HepG2 (cell line): Measurements from ENCODE around the gene SSNA1. TPM values are rescaled to one million over a fixed set of nuclear protein-coding genes. Genes with fewer than 3 reads are reported as not detected.

Source experiments
- CBX1 ChIP-seq: IDR thresholded peaks from one replicate; pipeline ENCODE4 v1.6.1; 2016; ENCODE audit warnings: antibody characterized with exemption, low read depth
- CBX2 ChIP-seq, 2 experiments: fragments of 200-600 bp in 1 of 2; sonication (generic); formaldehyde crosslinking in 1 of 2; IDR thresholded peaks; 2 replicates each; pipeline versions ENCODE4 v1.7.0 to v1.8.1; 2018 to 2022; ENCODE audit warnings: low read depth in 2 of 2, low read length in 1 of 2, mild to moderate bottlenecking in 1 of 2, missing genetic modification reagents in 1 of 2
- JUN ChIP-seq: sonication (generic); formaldehyde crosslinking; IDR thresholded peaks from 2 replicates; pipeline ENCODE4 v1.4.0; 2020; ENCODE audit warnings: mild to moderate bottlenecking, missing genetic modification reagents
- RFX5 ChIP-seq: IDR thresholded peaks from 2 replicates; pipeline ENCODE4 v1.6.1; 2011; ENCODE audit warnings: low read depth, low read length, improper control_type of control experiment
- ZFP36 ChIP-seq: fragments of 150-350 bp; IDR thresholded peaks from 2 replicates; pipeline ENCODE4 v1.6.1; 2018; ENCODE audit warnings: borderline replicate concordance, low read length, low read depth; ENCODE audit not compliant: partially characterized antibody
- ZNF230 ChIP-seq: sonication (generic); formaldehyde crosslinking; IDR thresholded peaks from 2 replicates; pipeline ENCODE4 v1.4.0; 2020; ENCODE audit warnings: mild to moderate bottlenecking, missing genetic modification reagents
- ZNF564 ChIP-seq: sonication (generic); formaldehyde crosslinking; IDR thresholded peaks from 2 replicates; pipeline ENCODE4 v1.8.1; 2023; ENCODE audit warnings: mild to moderate bottlenecking, missing genetic modification reagents
- ZNF572 ChIP-seq: sonication (generic); formaldehyde crosslinking; IDR thresholded peaks from 2 replicates; pipeline ENCODE4 v1.5.1; 2020; ENCODE audit warnings: mild to moderate bottlenecking, missing genetic modification reagents
- polyA plus RNA-seq, 8 experiments: library from polyadenylated mRNA; depleted of rRNA in 3 of 8; stranded (reverse) in 7 of 8; unstranded in 1 of 8; fragments of >200 nt; fragmentation: Illumina TruSeq in 4 of 8; extraction: Trizol in 4 of 8; gene quantifications; 2 replicates each; pipeline versions ENCODE4 v1.2.1 to v1.2.3, GENCODE V29; 2011 to 2016; ENCODE audit warnings: low read depth in 4 of 8, missing spikeins in 1 of 8, mixed read lengths in 1 of 8; ENCODE audit not compliant: insufficient read depth in 1 of 8
- total RNA-seq, 5 experiments: library from RNA; depleted of rRNA; stranded (reverse); fragments of >200 nt; fragmentation: Illumina TruSeq; extraction: Trizol; gene quantifications; 2 replicates each; pipeline ENCODE4 v1.2.3, GENCODE V29; 2016; ENCODE audit warnings: low read depth in 1 of 5
- TF ChIP-seq, protein P1 (sequence below): sonication (generic); formaldehyde crosslinking; IDR thresholded peaks from 2 replicates; pipeline ENCODE4 v1.4.0; 2020; ENCODE audit warnings: mild to moderate bottlenecking, missing genetic modification reagents
- TF ChIP-seq, protein P2 (sequence below): IDR thresholded peaks from 2 replicates; pipeline ENCODE4 v1.6.1; 2016; ENCODE audit warnings: low read depth

The SSNA1 gene
- total and polyA plus RNA-seq, 2 of the 13 experiments (the other 11 are each of a cell fraction or from before 2014, with no cell fraction given), result 35.9 to 49.4 TPM

DNA sequence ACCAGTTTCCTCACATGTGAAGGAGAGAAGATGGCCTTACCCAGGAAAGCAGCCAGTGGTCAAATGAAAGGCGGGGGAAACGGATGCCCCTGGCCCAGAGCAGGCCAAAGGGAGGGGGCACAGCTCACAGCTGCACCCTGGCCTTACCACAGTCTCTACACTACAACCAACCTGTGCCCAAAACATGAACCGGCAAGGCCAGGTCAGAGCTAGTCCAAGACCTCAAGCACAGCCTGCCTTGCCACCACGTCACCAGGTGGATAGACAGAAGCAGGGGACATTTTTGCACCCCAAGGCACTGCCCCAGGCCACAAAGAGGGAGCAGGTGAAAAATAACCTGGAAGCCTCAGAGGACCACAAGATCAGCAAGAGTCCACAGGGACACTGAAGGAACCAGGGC, 45.0 kb upstream of the SSNA1 start (continued):
- TF ChIP-seq, protein P1, sequence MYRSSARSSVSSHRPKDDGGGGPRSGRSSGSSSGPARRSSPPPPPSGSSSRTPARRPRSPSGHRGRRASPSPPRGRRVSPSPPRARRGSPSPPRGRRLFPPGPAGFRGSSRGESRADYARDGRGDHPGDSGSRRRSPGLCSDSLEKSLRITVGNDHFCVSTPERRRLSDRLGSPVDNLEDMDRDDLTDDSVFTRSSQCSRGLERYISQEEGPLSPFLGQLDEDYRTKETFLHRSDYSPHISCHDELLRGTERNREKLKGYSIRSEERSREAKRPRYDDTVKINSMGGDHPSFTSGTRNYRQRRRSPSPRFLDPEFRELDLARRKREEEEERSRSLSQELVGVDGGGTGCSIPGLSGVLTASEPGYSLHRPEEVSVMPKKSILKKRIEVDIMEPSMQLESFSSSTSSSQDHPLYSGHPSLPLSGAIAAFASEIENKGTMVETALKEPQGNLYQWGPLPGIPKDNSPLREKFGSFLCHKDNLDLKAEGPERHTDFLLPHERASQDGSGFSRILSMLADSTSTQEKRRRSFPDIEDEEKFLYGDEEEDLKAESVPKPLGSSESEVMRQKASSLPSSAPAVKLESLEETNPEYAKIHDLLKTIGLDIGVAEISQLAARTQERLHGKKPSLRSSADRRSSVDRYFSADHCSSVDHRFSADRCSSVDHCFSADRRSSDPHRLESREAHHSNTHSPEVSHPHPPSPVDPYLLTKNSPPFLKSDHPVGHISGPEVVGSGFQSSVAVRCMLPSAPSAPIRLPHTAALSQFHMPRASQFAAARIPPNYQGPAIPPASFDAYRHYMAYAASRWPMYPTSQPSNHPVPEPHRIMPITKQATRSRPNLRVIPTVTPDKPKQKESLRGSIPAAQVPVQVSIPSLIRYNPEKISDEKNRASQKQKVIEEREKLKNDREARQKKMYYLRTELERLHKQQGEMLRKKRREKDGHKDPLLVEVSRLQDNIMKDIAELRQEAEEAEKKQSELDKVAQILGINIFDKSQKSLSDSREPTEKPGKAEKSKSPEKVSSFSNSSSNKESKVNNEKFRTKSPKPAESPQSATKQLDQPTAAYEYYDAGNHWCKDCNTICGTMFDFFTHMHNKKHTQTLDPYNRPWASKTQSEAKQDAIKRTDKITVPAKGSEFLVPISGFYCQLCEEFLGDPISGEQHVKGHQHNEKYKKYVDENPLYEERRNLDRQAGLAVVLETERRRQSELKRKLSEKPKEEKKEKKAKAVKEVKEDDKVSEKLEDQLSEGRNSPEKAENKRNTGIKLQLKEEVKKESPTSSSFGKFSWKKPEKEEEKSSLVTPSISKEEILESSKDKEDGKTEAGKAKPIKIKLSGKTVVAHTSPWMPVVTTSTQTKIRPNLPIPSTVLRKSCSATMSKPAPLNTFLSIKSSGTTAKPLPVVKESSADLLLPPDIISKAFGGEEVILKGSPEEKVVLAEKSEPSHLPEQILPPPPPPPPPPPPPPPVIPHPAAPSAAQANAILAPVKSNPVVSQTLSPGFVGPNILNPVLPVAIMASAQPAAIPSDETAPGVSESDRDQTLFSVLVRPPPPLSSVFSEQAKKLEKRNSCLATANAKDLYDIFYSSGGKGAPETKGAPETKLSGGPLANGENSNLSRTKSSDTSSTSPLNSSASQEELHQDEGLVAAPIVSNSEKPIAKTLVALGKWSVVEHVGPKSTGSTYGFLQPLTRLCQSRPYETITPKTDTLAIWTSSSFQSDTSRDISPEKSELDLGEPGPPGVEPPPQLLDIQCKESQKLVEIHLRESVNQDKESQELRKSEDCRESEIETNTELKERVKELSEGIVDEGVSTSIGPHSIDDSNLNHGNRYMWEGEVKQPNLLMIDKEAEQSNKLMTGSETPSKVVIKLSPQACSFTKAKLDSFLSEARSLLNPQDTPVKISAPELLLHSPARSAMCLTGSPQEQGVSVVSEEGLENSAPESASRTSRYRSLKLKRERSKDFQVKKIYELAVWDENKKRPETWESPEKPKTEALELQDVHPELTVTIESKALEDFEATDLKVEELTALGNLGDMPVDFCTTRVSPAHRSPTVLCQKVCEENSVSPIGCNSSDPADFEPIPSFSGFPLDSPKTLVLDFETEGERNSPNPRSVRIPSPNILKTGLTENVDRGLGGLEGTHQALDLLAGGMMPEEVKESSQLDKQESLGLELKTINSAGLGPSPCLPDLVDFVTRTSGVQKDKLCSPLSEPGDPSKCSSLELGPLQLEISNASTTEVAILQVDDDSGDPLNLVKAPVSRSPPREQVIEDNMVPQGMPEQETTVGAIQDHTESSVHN, result no peak
- TF ChIP-seq RFX5 (no peak), CBX2 (IDR thresholded peaks at IDR 0.05; ENCODE audit: low read depth, low read length) (no peak), CBX2 (CRISPR knock-in tag; IDR thresholded peaks at IDR 0.05; ENCODE audit: low read depth) (no peak), ZNF230 (no peak), CBX1 (no peak), ZNF564 (no peak), ZFP36 (no peak), JUN (CRISPR knock-in tag) (no peak), ZNF572 (CRISPR knock-in tag) (no peak)
- TF ChIP-seq, protein P2, sequence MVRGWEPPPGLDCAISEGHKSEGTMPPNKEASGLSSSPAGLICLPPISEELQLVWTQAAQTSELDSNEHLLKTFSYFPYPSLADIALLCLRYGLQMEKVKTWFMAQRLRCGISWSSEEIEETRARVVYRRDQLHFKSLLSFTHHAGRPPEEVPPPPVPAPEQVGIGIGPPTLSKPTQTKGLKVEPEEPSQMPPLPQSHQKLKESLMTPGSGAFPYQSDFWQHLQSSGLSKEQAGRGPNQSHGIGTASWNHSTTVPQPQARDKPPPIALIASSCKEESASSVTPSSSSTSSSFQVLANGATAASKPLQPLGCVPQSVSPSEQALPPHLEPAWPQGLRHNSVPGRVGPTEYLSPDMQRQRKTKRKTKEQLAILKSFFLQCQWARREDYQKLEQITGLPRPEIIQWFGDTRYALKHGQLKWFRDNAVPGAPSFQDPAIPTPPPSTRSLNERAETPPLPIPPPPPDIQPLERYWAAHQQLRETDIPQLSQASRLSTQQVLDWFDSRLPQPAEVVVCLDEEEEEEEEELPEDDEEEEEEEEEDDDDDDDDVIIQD (CRISPR knock-in tag), result no peak
